Islet of Langerhans (tissue), 1 donor: ENCODE measurements around the gene RBPMS2.

Experiments used
- FAIRE-seq: peaks from one replicate; lab custom pipeline; 2011; peaks lifted over from hg19 to GRCh38; lab: Jason Lieb, UNC

Gene RBPMS2

GRCh38 chr15:64720188-64720587 is 55.2 kb downstream of the RBPMS2 start:
- no peak for FAIRE-seq

- no peak for FAIRE-seq
These were observed 57.5 kb downstream of the RBPMS2 start for GRCh38 chr15:64717735-64718495.

GRCh38 chr15:64717130-64717529 is 58.3 kb downstream of the RBPMS2 start:
- no peak for FAIRE-seq

GRCh38 chr15:64716452-64716851 is 58.9 kb downstream of the RBPMS2 start:
- no peak for FAIRE-seq

- FAIRE-seq = no peak
These were observed 61.8 kb downstream of the RBPMS2 start for GRCh38 chr15:64713592-64713991.

GRCh38 chr15:64712353-64712752 is 63.0 kb downstream of the RBPMS2 start:
- no peak for FAIRE-seq

GRCh38 chr15:64710676-64711428 is 64.5 kb downstream of the RBPMS2 start:
- FAIRE-seq = no peak

- FAIRE-seq = no peak
These were observed 69.1 kb downstream of the RBPMS2 start for GRCh38 chr15:64706011-64706911.

- no peak for FAIRE-seq
These were observed 70.4 kb downstream of the RBPMS2 start for GRCh38 chr15:64705006-64705405.

GRCh38 chr15:64703632-64703959 is 71.8 kb downstream of the RBPMS2 start:
- FAIRE-seq = no peak

GRCh38 chr15:64702816-64703631 is 72.4 kb downstream of the RBPMS2 start:
- no peak for FAIRE-seq

GRCh38 chr15:64701482-64702184 is 73.8 kb downstream of the RBPMS2 start:
- FAIRE-seq = no peak

GRCh38 chr15:64701051-64701450 is 74.3 kb downstream of the RBPMS2 start:
- FAIRE-seq = no peak

- FAIRE-seq = no peak
These were observed 75.5 kb downstream of the RBPMS2 start for GRCh38 chr15:64699751-64700388.

GRCh38 chr15:64698823-64699222 is 76.6 kb downstream of the RBPMS2 start:
- no peak for FAIRE-seq

GRCh38 chr15:64697911-64698369 is 77.4 kb downstream of the RBPMS2 start:
- FAIRE-seq = no peak

- no peak for FAIRE-seq
These were observed 78.9 kb downstream of the RBPMS2 start for GRCh38 chr15:64696481-64696880.

- FAIRE-seq = no peak
These were observed 79.8 kb downstream of the RBPMS2 start for GRCh38 chr15:64695561-64695992.

GRCh38 chr15:64694816-64695215 is 80.6 kb downstream of the RBPMS2 start:
- no peak for FAIRE-seq

GRCh38 chr15:64693134-64693533 is 82.3 kb downstream of the RBPMS2 start:
- FAIRE-seq = no peak
